ENCODE measurements around the gene PCDHA3. TPM values are rescaled to one million over a fixed set of nuclear protein-coding genes. Genes with fewer than 3 reads are reported as not detected.
A peak's percentile ranks its signal among the peaks of the same experiment; 100 is the strongest.
"Not testable (repeated sequence)": the region's sequence is repeated elsewhere in the genome, so short reads cannot be mapped to it uniquely, and the experiment has no call there.

Gene PCDHA3
- total RNA-seq, 1 donor from 2014 or later: 0.37 TPM

DNA sequence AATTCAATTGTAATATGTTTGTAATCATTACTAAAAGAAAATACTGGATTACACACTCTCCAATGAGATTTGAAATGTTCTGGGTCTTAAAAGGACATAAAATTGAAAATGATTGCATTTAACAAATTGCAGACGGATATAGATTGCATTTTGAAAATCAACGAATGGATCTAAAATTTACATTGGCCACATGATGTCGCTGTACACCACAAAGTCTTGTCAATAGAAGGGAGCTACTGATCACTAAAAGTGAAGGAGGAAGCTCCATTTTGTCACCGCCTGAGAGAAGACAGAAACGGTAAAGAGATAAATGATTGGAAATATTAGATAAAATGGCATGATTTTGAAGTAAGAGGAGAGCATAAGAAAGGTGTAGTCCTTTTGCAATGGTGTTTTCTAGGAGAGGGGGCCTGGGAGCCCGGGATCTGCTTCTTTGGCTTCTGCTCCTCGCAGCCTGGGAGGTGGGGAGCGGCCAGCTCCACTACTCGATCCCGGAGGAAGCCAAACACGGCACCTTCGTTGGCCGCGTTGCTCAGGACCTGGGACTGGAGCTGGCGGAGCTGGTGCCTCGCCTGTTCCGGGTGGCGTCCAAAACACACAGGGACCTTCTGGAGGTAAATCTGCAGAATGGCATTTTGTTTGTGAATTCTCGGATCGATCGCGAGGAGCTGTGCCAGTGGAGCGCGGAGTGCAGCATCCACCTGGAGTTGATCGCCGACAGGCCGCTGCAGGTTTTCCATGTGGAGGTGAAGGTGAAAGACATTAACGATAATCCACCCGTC is 14.8 kb upstream of the PCDHA3 start, which contains the start of gene PCDHA1:
Gene PCDHA1 (plus strand): TSS at position 236 of the 782 bp plus-strand sequence.
- Mint-ChIP-seq H3K9me3 (peaks cover 21% of the 10 kb centered on the region), H3K27me3 (ENCODE audit: low read depth) (no peaks in the 10 kb centered on the region), H3K4me3 (no peak within 1 kb of the TSS), H3K36me3 (ENCODE audit: low read depth) (peaks cover 22% of the 10 kb centered on the region), H3K27ac (ENCODE audit: unreplicated experiment) (no peak within 1 kb of the TSS), H3K4me1 (no peaks in the 10 kb centered on the region)
- TF ChIP-seq, protein P1, sequence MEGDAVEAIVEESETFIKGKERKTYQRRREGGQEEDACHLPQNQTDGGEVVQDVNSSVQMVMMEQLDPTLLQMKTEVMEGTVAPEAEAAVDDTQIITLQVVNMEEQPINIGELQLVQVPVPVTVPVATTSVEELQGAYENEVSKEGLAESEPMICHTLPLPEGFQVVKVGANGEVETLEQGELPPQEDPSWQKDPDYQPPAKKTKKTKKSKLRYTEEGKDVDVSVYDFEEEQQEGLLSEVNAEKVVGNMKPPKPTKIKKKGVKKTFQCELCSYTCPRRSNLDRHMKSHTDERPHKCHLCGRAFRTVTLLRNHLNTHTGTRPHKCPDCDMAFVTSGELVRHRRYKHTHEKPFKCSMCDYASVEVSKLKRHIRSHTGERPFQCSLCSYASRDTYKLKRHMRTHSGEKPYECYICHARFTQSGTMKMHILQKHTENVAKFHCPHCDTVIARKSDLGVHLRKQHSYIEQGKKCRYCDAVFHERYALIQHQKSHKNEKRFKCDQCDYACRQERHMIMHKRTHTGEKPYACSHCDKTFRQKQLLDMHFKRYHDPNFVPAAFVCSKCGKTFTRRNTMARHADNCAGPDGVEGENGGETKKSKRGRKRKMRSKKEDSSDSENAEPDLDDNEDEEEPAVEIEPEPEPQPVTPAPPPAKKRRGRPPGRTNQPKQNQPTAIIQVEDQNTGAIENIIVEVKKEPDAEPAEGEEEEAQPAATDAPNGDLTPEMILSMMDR (conservative IDR thresholded peaks at IDR 0.05): peak; percentile 31
- no peak for DNase-seq (ENCODE audit: low read depth, low spot score)

DNA sequence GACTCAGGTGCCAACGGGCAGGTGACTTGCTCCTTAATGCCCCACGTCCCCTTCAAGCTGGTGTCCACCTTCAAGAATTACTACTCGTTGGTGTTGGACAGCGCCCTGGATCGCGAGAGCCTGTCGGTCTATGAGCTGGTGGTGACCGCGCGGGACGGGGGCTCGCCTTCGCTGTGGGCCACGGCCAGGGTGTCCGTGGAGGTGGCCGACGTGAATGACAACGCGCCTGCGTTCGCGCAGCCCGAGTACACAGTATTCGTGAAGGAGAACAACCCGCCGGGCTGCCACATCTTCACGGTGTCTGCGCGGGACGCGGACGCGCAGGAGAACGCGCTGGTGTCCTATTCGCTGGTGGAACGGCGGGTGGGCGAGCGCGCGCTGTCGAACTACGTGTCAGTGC is 13.4 kb upstream of the PCDHA3 start:
- H3K27me3 Mint-ChIP-seq (ENCODE audit: low read depth); DNase-seq (ENCODE audit: low read depth, low spot score); H3K4me1 Mint-ChIP-seq; H3K27ac Mint-ChIP-seq (ENCODE audit: unreplicated experiment); H3K4me3 Mint-ChIP-seq: not testable (repeated sequence)
- H3K36me3 Mint-ChIP-seq (ENCODE audit: low read depth): peaks cover 17% of the 10 kb centered on the region
- H3K9me3 Mint-ChIP-seq: peaks cover 20% of the 10 kb centered on the region

DNA sequence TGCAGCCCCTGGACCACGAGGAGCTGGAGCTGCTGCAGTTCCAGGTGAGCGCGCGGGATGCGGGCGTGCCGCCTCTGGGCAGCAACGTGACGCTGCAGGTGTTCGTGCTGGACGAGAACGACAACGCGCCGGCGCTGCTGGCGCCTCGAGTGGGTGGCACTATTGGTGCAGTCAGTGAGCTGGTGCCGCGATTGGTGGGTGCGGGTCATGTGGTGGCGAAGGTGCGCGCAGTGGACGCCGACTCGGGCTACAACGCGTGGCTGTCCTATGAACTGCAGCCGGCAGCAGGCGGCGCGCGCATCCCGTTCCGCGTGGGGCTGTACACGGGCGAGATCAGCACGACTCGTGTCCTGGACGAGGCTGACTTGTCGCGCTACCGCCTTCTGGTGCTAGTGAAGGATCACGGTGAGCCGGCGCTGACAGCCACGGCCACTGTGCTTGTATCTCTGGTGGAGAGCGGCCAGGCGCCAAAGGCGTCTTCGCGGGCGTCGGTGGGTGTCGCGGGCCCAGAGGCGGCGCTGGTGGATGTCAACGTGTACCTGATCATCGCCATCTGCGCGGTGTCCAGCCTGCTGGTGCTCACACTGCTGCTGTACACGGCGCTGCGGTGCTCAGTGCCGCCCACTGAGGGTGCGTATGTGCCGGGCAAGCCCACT is 12.9 kb upstream of the PCDHA3 start:
- not testable (repeated sequence) for H3K4me1 Mint-ChIP-seq; H3K4me3 Mint-ChIP-seq; H3K27ac Mint-ChIP-seq (ENCODE audit: unreplicated experiment); DNase-seq (ENCODE audit: low read depth, low spot score); H3K27me3 Mint-ChIP-seq (ENCODE audit: low read depth)
- H3K36me3 Mint-ChIP-seq (ENCODE audit: low read depth): peaks cover 20% of the 10 kb centered on the region
- H3K9me3 Mint-ChIP-seq: peaks cover 22% of the 10 kb centered on the region

DNA sequence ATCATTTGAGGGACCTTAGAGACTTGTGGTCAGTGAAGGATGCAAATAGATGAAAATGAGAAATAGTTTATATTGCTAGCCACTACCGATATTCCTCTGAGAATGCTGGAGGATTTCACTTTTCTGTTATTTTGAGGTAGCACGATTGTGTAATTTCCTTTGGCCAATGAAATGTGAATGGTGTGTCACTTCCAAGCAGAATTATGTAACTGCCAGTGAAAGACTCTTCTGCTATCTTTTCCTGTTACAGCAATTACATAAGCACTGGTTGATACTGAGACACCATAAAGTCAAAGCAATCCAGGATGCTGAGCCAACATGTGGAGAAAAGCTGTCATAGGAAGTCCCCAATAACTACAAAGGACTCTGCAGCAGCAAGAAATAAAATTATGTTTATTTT is 9.8 kb upstream of the PCDHA3 start:
- no peak for DNase-seq (ENCODE audit: low read depth, low spot score)
- H3K27ac Mint-ChIP-seq (ENCODE audit: unreplicated experiment): no peak overlapping the region
- H3K4me3 Mint-ChIP-seq: no peak overlapping the region
- peaks cover 13% of the 10 kb centered on the region for H3K9me3 Mint-ChIP-seq
- H3K36me3 Mint-ChIP-seq (ENCODE audit: low read depth): peaks cover 34% of the 10 kb centered on the region
- H3K4me1 Mint-ChIP-seq: no peaks in the 10 kb centered on the region
- TF ChIP-seq, protein P1 (conservative IDR thresholded peaks at IDR 0.05): no peak
- no peaks in the 10 kb centered on the region for H3K27me3 Mint-ChIP-seq (ENCODE audit: low read depth)

DNA sequence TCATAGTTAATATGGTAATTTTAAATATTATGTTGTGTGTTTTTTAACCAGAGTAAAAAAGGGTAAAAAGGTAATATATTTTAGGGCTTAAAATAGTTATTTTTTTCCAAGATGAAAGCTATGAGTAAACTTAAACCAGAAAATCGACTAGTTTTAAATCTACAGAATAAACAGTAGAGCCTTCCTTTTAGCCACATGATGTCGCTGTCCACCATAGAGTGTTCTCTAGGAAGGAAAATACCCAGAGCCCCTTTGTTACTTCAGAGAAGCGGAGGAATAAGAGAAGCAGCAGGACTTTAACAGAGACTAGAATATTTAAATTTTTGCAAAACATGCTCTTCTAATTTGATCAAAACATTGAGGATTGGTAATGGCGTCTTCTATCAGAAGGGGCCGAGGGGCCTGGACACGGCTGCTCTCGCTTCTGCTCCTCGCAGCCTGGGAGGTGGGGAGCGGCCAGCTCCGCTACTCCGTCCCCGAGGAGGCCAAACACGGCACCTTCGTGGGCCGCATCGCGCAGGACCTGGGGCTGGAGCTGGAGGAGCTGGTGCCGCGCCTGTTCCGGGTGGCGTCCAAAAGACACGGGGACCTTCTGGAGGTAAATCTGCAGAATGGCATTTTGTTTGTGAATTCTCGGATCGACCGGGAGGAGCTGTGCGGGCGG is 6.1 kb upstream of the PCDHA3 start, which contains the start of gene PCDHA2:
Gene PCDHA2 (plus strand): TSS at position 258 of the 664 bp plus-strand sequence.
- no peak for DNase-seq (ENCODE audit: low read depth, low spot score)
- no peak within 1 kb of the TSS for H3K27ac Mint-ChIP-seq (ENCODE audit: unreplicated experiment)
- H3K27me3 Mint-ChIP-seq (ENCODE audit: low read depth): no peaks in the 10 kb centered on the region
- peaks cover 31% of the 10 kb centered on the region for H3K36me3 Mint-ChIP-seq (ENCODE audit: low read depth)
- H3K4me3 Mint-ChIP-seq: peak within 1 kb of the TSS; percentile 79
- H3K9me3 Mint-ChIP-seq: peaks cover 12% of the 10 kb centered on the region
- H3K4me1 Mint-ChIP-seq: no peaks in the 10 kb centered on the region
- TF ChIP-seq, protein P1 (conservative IDR thresholded peaks at IDR 0.05): peak; percentile 67

DNA sequence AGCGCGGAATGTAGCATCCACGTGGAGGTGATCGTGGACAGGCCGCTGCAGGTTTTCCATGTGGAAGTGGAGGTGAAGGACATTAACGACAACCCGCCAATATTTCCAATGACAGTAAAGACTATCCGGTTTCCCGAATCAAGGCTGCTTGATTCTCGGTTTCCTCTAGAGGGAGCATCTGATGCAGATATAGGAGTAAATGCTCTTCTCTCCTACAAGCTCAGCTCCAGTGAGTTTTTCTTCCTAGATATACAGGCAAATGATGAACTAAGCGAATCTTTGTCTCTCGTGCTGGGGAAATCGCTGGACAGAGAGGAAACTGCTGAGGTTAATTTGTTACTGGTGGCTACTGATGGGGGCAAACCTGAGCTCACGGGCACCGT is 5.6 kb upstream of the PCDHA3 start:
- Mint-ChIP-seq H3K36me3 (ENCODE audit: low read depth) (peaks cover 35% of the 10 kb centered on the region), H3K4me1 (no peaks in the 10 kb centered on the region), H3K27ac (ENCODE audit: unreplicated experiment) (no peak overlapping the region), H3K27me3 (ENCODE audit: low read depth) (no peaks in the 10 kb centered on the region), H3K9me3 (peaks cover 13% of the 10 kb centered on the region), H3K4me3 (peak overlapping the region; percentile 79)
- no peak for DNase-seq (ENCODE audit: low read depth, low spot score)
- TF ChIP-seq, protein P1 (conservative IDR thresholded peaks at IDR 0.05): peak; percentile 39

DNA sequence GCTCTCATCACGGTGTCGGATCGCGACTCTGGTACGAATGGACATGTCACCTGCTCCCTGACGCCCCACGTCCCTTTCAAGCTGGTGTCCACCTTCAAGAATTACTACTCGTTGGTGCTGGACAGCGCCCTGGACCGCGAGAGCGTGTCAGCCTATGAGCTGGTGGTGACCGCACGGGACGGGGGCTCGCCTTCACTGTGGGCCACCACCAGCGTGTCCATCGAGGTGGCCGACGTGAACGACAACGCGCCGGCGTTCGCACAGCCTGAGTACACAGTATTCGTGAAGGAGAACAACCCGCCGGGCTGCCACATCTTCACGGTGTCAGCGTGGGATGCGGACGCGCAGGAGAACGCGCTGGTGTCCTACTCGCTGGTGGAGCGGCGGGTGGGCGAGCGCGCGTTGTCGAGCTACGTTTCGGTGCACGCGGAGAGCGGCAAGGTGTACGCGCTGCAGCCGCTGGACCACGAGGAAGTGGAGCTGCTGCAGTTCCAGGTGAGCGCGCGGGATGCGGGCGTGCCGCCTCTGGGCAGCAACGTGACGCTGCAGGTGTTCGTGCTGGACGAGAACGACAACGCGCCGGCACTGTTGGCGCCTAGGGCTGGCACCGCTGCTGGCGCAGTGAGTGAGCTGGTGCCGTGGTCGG is 4.7 kb upstream of the PCDHA3 start:
- Mint-ChIP-seq H3K36me3 (ENCODE audit: low read depth) (peaks cover 40% of the 10 kb centered on the region), H3K9me3 (peaks cover 13% of the 10 kb centered on the region)
- not testable (repeated sequence) for DNase-seq (ENCODE audit: low read depth, low spot score); H3K27ac Mint-ChIP-seq (ENCODE audit: unreplicated experiment); H3K4me1 Mint-ChIP-seq; H3K27me3 Mint-ChIP-seq (ENCODE audit: low read depth); H3K4me3 Mint-ChIP-seq

Data from neural crest cell (in vitro differentiated cells).